ENCODE data around the gene KCNQ1.

The KCNQ1 gene

DNA sequence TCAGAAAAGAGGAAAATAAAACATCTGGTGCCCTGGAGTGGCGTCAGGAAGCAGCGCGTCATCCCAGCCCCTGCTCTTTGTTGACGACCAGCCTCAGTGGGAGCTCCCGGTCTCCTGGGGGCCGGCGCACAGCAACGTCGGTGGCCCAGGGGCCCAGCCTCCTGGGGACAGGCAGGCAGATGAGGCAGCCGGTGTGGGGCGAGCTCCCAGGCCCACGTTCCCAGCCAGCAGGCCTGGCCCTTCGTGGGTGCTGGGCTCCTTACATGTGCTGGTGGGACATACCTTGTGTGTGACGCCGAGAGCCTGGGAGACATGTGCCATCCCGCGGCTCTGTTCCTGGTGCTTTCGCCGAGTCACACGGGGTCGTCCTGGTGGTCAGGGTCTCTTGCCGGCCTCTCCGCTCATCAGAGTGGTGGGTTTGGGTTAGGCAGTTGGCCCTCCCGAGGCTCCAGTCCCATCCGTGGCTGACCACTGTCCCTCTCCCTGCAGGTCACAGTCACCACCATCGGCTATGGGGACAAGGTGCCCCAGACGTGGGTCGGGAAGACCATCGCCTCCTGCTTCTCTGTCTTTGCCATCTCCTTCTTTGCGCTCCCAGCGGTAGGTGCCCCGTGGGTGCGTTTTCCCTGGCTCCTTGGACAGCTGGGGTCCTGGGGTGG lies 138.3 kb downstream of the KCNQ1 start:
- FAIRE-seq (no peak), DNase-seq (ENCODE audit: insufficient read length, low spot score) (no peak)
- TF ChIP-seq, protein P1, sequence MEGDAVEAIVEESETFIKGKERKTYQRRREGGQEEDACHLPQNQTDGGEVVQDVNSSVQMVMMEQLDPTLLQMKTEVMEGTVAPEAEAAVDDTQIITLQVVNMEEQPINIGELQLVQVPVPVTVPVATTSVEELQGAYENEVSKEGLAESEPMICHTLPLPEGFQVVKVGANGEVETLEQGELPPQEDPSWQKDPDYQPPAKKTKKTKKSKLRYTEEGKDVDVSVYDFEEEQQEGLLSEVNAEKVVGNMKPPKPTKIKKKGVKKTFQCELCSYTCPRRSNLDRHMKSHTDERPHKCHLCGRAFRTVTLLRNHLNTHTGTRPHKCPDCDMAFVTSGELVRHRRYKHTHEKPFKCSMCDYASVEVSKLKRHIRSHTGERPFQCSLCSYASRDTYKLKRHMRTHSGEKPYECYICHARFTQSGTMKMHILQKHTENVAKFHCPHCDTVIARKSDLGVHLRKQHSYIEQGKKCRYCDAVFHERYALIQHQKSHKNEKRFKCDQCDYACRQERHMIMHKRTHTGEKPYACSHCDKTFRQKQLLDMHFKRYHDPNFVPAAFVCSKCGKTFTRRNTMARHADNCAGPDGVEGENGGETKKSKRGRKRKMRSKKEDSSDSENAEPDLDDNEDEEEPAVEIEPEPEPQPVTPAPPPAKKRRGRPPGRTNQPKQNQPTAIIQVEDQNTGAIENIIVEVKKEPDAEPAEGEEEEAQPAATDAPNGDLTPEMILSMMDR (IDR thresholded peaks at IDR 0.05; ENCODE audit: insufficient read depth, missing control alignments): no peak

DNA sequence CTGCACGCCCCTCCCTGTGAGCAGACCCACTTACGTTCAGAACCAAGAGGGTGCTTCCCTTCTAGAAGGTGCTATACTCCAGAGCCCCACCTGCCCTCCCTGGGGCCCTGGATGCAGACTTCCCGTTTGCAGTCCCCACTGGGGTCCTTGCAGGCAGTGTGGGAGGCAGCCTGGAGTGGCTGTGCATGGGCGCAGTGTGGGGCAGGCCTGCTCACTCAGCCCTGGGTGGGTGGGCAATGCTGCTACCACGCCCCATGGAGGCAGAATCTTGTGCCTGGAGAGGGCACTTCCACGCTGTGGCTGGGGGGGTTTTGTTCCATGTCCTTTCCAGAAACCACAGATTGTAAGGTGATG lies 138.8 kb downstream of the KCNQ1 start:
- FAIRE-seq: no peak
- no peak for DNase-seq (ENCODE audit: insufficient read length, low spot score)
- TF ChIP-seq, protein P1 (IDR thresholded peaks at IDR 0.05; ENCODE audit: insufficient read depth, missing control alignments): no peak

DNA sequence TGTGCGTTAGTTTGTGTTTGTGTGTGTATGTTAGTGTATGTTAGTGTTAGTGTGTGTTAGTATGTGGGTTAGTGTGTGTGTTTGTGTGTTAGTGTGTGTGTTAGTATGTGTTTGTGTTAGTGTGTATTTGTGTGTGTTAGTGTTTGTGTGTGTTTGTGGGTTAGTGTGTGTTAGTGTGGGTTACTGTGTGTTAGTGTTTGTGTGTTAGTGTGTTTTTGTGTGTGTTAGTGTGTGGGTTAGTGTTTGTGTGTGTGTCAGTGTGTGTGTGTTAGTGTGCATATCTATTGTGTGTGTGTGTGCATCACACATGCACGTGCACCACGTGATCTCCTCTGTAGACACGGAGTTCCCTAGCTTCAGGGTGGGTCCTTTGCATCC lies 139.6 kb downstream of the KCNQ1 start:
- TF ChIP-seq, protein P1 (IDR thresholded peaks at IDR 0.05; ENCODE audit: insufficient read depth, missing control alignments): no peak
- FAIRE-seq (no peak), DNase-seq (ENCODE audit: insufficient read length, low spot score) (no peak)

DNA sequence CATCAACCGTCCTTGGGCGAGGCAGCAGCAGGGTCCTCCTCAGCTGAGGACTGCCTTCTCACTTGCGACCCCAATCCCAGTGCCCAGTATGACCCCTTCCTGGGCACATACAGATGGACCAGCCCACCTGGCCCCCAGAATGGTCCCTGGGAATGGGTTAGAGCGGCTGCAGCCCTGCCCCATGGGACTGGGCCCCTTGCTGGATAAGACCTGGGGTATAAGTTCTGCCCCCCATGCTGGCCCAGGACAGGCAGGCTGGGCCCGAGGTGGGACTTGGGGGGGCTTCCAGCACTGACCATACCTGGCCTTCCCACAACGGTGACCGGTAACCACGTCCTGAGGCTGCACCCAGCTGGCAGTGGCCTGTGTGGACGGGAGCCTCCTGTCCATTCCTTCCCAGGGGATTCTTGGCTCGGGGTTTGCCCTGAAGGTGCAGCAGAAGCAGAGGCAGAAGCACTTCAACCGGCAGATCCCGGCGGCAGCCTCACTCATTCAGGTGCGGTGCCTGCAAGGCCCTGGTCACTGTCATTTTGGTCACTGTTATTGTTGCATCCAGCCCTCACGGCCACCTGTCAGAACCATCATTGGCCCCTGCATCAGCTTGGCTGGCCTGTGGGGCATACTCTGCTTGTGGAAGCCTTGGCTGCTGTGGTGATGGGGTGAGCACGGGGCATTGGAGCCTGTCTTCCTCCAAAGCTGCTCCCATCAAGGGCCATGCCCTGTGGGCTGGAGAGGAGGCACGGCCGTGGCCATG lies 140.2 kb downstream of the KCNQ1 start:
- DNase-seq (ENCODE audit: insufficient read length, low spot score): no peak
- no peak for FAIRE-seq
- TF ChIP-seq, protein P1 (IDR thresholded peaks at IDR 0.05; ENCODE audit: insufficient read depth, missing control alignments): no peak

DNA sequence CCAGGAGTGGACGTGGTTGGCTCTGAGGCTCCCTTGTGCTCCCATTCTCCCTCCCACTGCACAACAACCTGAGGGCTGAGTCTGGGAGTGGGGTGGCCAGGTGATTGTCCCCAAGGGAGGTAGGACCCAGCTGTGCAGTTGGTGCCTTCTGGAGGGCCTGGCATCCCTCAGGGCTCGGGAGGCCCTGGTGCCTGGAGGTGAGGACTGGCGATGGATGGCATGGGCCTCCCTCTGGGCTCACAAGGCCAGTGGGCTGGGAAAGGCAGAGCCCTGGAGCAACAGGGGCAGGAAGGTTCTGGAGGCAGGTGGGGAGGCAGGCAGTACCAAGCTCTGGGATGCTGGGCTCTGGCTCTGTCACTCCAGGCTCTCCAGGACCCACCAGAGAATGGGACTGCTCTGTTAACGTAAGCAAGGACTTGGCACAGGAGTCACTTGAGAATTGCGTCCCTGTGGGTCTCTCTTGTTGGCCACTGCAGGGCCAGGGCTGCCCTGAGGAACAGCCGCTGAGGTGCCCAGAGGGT lies 140.8 kb downstream of the KCNQ1 start:
- no peak for DNase-seq (ENCODE audit: insufficient read length, low spot score)
- no peak for FAIRE-seq
- TF ChIP-seq, protein P1 (IDR thresholded peaks at IDR 0.05; ENCODE audit: insufficient read depth, missing control alignments): no peak

DNA sequence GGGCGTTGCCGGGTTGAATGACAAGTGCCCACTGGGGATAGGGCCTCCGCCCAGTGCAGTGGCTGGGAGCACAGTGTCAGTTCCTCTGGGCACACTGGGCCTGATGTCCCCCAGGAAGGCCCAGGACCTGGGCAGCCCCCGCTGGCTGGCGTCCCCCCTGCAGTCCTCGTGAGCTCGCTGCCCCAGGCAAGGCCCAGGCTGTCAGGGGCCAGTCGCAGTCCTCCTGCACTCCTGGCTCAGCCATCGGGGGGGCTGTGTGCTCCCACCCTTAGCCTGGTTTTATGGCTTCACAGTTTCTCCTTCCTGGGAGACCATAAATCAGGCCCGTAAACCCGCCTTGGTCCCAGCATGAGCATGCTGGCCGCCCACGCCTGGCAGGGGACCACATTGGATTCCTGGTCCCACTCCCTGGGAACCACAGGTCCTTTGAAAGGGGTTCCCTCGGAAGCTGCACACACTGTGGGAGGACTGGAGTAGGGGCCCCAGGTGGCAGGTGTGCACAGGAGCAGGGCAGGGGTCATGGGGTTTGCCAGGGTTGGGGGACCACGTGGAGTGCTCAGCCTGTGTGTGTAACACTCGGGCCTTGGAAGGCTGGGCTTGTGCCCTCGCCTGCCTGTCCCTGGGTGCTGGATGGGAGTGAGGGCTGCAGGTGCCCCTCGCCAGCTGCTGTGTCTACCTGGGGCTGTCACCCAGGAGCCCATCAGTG lies 141.4 kb downstream of the KCNQ1 start:
- no peak for FAIRE-seq

More for the DNA sequence above, 141.4 kb downstream of the KCNQ1 start:
- TF ChIP-seq, protein P1 (IDR thresholded peaks at IDR 0.05; ENCODE audit: insufficient read depth, missing control alignments): no peak
- DNase-seq (ENCODE audit: insufficient read length, low spot score): no peak
